Spleen (tissue), 11 donors: Measurements from ENCODE around the gene SOWAHA. TPM values are rescaled to one million over a fixed set of nuclear protein-coding genes. Genes with fewer than 3 reads are reported as not detected.

Experiments used
- DNase-seq: peaks from one replicate; pipeline ENCODE4 v3.0.0-alpha.2; 2020
- H3K27ac ChIP-seq, 8 donors: fragments of 200-600 bp; sonication (generic) in 7 of 8; 1 replicate in 4 of 8; 2 replicates in 4 of 8; pipeline versions ENCODE4 v1.5.0 to v1.8.0; 2016 to 2021; ENCODE audit warnings: inconsistent platforms in 4 of 8, mild to moderate bottlenecking in 4 of 8, moderate library complexity in 1 of 8
- H3K27me3 ChIP-seq, 7 donors: fragments of 200-600 bp; sonication (generic) in 6 of 7; replicated peaks in 1 of 7; 1 replicate in 4 of 7; 2 replicates in 3 of 7; pipeline versions ENCODE4 v1.5.0 to v1.8.0; 2016 to 2021; ENCODE audit warnings: inconsistent platforms in 3 of 7, mild to moderate bottlenecking in 1 of 7
- H3K36me3 ChIP-seq, 6 donors: fragments of 200-600 bp; sonication (generic) in 5 of 6; 1 replicate in 4 of 6; 2 replicates in 2 of 6; pipeline versions ENCODE4 v1.5.0 to v1.8.0; 2016 to 2021; ENCODE audit warnings: inconsistent platforms in 2 of 6
- H3K4me1 ChIP-seq, 6 donors: fragments of 200-600 bp; sonication (generic) in 5 of 6; 1 replicate in 3 of 6; 2 replicates in 3 of 6; pipeline versions ENCODE4 v1.5.0 to v1.8.0; 2016 to 2021; ENCODE audit warnings: inconsistent platforms in 3 of 6
- H3K4me3 ChIP-seq, 8 donors: fragments of 200-600 bp; sonication (generic) in 7 of 8; 1 replicate in 4 of 8; 2 replicates in 4 of 8; pipeline versions ENCODE4 v1.5.0 to v1.8.0; 2016 to 2021; ENCODE audit warnings: inconsistent platforms in 4 of 8, mild to moderate bottlenecking in 4 of 8, moderate library complexity in 2 of 8
- H3K9me3 ChIP-seq, 8 donors: fragments of 200-600 bp; sonication (generic) in 7 of 8; 1 replicate in 4 of 8; 2 replicates in 4 of 8; pipeline versions ENCODE4 v1.5.0 to v1.8.0; 2016 to 2021; ENCODE audit warnings: inconsistent platforms in 4 of 8
- POLR2A ChIP-seq, 3 donors: fragments of 450-650 bp; IDR thresholded peaks; one replicate each; pipeline ENCODE4 v1.5.1; 2017; ENCODE audit warnings: antibody characterized with exemption in 3 of 3, mild to moderate bottlenecking in 1 of 3
- POLR2AphosphoS5 ChIP-seq, 3 donors: sonication (generic); formaldehyde crosslinking; IDR thresholded peaks; one replicate each; pipeline ENCODE4 v1.5.1; 2017; ENCODE audit warnings: antibody characterized with exemption in 3 of 3
- WGBS, 5 donors: extraction: QIAGEN DNeasy Blood & Tissue Kit in 3 of 5; methylation state at CpG; one replicate each; pipeline versions ENCODE4 v1.1.5 to v1.1.7; 2013 to 2018; 5-methylcytosine and 5-hydroxymethylcytosine counted together
- intact Hi-C: fragments of 100-400 bp; cut with DNase I; formaldehyde crosslinking; loops from one replicate; pipeline ENCODE4 v1.15.0; 2023; ENCODE audit warnings: low total_unique reads
- polyA plus RNA-seq, 3 donors: library from polyadenylated mRNA; stranded (reverse); fragments of 200-250 nt; gene quantifications; one replicate each; pipeline ENCODE4 v1.2.1, GENCODE V29; 2013
- total RNA-seq, 7 donors: library from RNA; depleted of rRNA in 3 of 7; stranded (reverse); fragments of >200 nt in 3 of 7; fragmentation: NEBNext Ultra II Directional in 4 of 7; extraction: Animal tissue kit (Norgen Biotek cat#: 25700) in 4 of 7; gene quantifications; one replicate each; pipeline versions ENCODE4 v1.1.0 to v1.2.1, GENCODE V29; 2016 to 2021
- TF ChIP-seq, protein P1 (sequence below), 11 experiments: fragments of 200-600 bp in 7 of 11; fragments of 450-650 bp in 4 of 11; sonication (generic) in 4 of 11; IDR thresholded peaks in 8 of 11; conservative IDR thresholded peaks in 3 of 11; 1 replicate in 7 of 11; 2 replicates in 4 of 11; pipeline versions ENCODE4 v1.4.0 to v1.8.0; 2016 to 2021; ENCODE audit warnings: antibody characterized with exemption in 11 of 11, inconsistent platforms in 4 of 11, mild to moderate bottlenecking in 1 of 11
- donor health status: healthy with polysubstance abuse.
- donor health status: DM: no; HTN: no; CAD: no; lungs with moderate emphysema.
- donor health status: DM: no; HTN: no; CAD: no.
- donor health status: Bipolar disorder and iron deficiency.
- donor health status: healthy.
- donor health status: DM: no; HTN: no; CAD: no.
- donor health status: DM: yes; HTN: yes; CAD: no.

SOWAHA gene
- total and polyA plus RNA-seq, 10 donors, result 0.03 to 0.56 (median 0.24) TPM; not detected in 7

DNA sequence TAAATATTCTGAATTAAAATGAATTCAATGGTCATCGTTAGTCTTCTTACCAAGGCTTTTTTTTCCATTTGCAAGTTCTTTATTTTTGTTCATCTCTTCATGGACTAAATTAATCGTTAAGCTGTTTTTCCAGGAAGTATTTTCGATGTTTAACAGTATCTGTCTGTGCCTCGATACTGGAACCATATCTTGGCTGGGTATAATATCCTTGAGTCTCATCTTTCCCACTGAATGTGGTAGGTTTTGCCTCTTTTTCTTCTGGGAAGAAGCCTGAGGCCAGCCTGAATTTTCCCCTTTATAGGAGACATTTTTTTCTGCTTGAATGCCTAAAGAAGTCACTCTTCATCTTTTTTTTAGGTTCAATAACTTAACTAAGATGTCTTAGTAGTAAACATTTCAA is 32.1 kb upstream of the SOWAHA start:
- TF ChIP-seq, protein P1, sequence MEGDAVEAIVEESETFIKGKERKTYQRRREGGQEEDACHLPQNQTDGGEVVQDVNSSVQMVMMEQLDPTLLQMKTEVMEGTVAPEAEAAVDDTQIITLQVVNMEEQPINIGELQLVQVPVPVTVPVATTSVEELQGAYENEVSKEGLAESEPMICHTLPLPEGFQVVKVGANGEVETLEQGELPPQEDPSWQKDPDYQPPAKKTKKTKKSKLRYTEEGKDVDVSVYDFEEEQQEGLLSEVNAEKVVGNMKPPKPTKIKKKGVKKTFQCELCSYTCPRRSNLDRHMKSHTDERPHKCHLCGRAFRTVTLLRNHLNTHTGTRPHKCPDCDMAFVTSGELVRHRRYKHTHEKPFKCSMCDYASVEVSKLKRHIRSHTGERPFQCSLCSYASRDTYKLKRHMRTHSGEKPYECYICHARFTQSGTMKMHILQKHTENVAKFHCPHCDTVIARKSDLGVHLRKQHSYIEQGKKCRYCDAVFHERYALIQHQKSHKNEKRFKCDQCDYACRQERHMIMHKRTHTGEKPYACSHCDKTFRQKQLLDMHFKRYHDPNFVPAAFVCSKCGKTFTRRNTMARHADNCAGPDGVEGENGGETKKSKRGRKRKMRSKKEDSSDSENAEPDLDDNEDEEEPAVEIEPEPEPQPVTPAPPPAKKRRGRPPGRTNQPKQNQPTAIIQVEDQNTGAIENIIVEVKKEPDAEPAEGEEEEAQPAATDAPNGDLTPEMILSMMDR (IDR thresholded peaks at IDR 0.05 in 8 of 11, conservative IDR thresholded peaks at IDR 0.05 in 3 of 11), result no peak
- TF ChIP-seq POLR2AphosphoS5 (IDR thresholded peaks at IDR 0.05) (no peak), POLR2A (IDR thresholded peaks at IDR 0.05) (no peak)
- H3K4me3 ChIP-seq, result no peak overlapping the region
- peaks cover 0 to 26% (median 21%) of the 10 kb centered on the region in 6 donors for H3K4me1 ChIP-seq
- no peak overlapping the region for H3K27ac ChIP-seq
- intact Hi-C loops, result no loop called here
- peaks cover 0 to 75% (median 20%) of the 10 kb centered on the region in 7 donors for H3K27me3 ChIP-seq
- WGBS, 5 donors, result 92 to 94% (median 93%) methylated on average over 4 of the region's 4 CpGs
- H3K9me3 ChIP-seq, result no peaks in the 10 kb centered on the region
- H3K36me3 ChIP-seq, result no peaks in the 10 kb centered on the region
- no peak for DNase-seq

DNA sequence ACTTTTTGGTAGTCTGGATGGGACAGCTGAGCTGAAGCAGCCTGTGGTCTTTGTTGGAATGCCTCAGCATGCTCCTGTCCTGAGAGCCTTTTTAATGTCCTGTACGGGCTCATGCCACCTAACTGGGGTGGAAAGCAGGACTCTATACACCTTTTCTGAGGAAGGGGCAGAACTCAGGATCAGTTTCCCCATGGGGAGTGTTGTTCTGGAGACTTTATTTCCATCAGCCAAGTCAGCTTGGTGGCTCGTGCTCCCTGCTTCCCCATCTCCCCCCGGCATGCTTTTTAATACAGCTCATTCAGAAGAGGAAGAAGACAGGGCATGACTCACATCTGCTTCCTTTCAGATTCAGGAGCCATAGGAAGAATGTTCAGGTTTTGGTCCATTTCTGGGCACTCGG is 31.0 kb upstream of the SOWAHA start:
- H3K27me3 ChIP-seq, result peaks cover 0 to 64% (median 17%) of the 10 kb centered on the region in 7 donors
- H3K9me3 ChIP-seq, result no peaks in the 10 kb centered on the region
- intact Hi-C loops, result no loop called here
- H3K27ac ChIP-seq, result no peak overlapping the region
- H3K4me1 ChIP-seq, result peaks cover 0 to 18% (median 14%) of the 10 kb centered on the region in 6 donors
- WGBS, 5 donors, result 18 to 27% (median 23%) methylated on average over 4 of the region's 4 CpGs
- peak overlapping the region in 1 of 8 donors; percentile 4 for H3K4me3 ChIP-seq
- H3K36me3 ChIP-seq, result no peaks in the 10 kb centered on the region
- TF ChIP-seq POLR2AphosphoS5 (IDR thresholded peaks at IDR 0.05), result no peak
- TF ChIP-seq, protein P1 (IDR thresholded peaks at IDR 0.05 in 8 of 11, conservative IDR thresholded peaks at IDR 0.05 in 3 of 11), result no peak
- no peak for TF ChIP-seq POLR2A (IDR thresholded peaks at IDR 0.05)
- DNase-seq, result no peak

DNA sequence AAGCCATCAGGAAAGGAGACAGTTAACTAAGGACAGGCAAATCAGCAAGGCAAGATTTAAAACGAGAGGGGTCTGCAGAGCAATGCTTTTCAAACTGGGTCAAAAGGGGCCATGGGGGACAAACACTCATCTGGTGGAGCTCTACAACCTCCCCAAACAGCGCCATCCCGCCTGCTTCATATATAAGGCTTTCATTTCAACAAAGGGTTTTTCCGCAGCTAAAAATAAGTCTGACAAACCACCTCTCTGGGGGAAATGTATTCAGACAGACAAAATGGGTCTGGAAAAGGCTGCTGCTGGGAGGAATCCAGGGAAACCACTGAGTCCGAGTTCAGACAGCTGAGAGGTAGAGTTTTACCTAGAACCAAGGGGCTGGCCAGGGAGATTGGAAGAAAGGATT is 27.7 kb upstream of the SOWAHA start:
- peaks cover 0 to 35% (median 4%) of the 10 kb centered on the region in 7 donors for H3K27me3 ChIP-seq
- 60 to 66% (median 62%) methylated on average over 5 of the region's 5 CpGs for WGBS, 5 donors
- TF ChIP-seq POLR2A (IDR thresholded peaks at IDR 0.05) (no peak), POLR2AphosphoS5 (IDR thresholded peaks at IDR 0.05) (no peak)
- TF ChIP-seq, protein P1 (IDR thresholded peaks at IDR 0.05 in 8 of 11, conservative IDR thresholded peaks at IDR 0.05 in 3 of 11), result no peak
- intact Hi-C loops, result no loop called here
- H3K27ac ChIP-seq, result no peak overlapping the region
- no peak for DNase-seq
- H3K4me3 ChIP-seq, result no peak overlapping the region
- no peaks in the 10 kb centered on the region for H3K9me3 ChIP-seq
- H3K36me3 ChIP-seq, result no peaks in the 10 kb centered on the region
- peaks cover 0 to 7% (median 2%) of the 10 kb centered on the region in 6 donors for H3K4me1 ChIP-seq

DNA sequence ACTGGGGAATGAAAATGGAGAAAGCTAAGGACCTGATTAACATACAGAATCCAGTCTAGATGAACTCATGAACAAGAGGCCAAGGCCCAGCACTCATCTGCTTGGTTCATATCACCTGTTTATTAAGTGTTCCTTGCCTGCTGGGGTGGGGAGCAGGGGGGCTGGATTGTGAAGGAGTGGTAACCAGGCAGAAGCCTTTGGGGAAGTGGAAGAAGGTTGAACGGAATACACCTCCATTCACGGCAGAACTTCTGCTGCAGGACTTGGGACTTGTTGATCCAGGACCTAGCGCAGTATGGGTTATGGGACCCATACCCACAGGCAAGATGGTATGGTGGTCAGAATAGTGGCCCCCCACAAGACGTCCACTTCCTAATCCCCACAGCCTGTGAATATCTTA is 27.2 kb upstream of the SOWAHA start:
- TF ChIP-seq, protein P1 (IDR thresholded peaks at IDR 0.05 in 8 of 11, conservative IDR thresholded peaks at IDR 0.05 in 3 of 11), result no peak
- TF ChIP-seq POLR2A (IDR thresholded peaks at IDR 0.05) (no peak), POLR2AphosphoS5 (IDR thresholded peaks at IDR 0.05) (no peak)
- no peak for DNase-seq
- H3K4me3 ChIP-seq, result no peak overlapping the region
- H3K36me3 ChIP-seq, result no peaks in the 10 kb centered on the region
- H3K4me1 ChIP-seq, result peaks cover 0 to 7% (median 2%) of the 10 kb centered on the region in 6 donors
- peaks cover 0 to 35% (median 4%) of the 10 kb centered on the region in 7 donors for H3K27me3 ChIP-seq
- 81 to 97% (median 93%) methylated on average over 4 of the region's 4 CpGs for WGBS, 5 donors
- H3K27ac ChIP-seq, result no peak overlapping the region
- no peaks in the 10 kb centered on the region for H3K9me3 ChIP-seq
- intact Hi-C loops, result no loop called here
